HepG2 (cell line): ENCODE results near the gene KIAA1958. TPM values are rescaled to one million over a fixed set of nuclear protein-coding genes. Genes with fewer than 3 reads are reported as not detected.

ENCODE experiments used
- ATAC-seq: fragments of 200-7000 bp; cut with Tn5 transposase; 3 replicates; pipeline ENCODE4 v1.9.1; 2020; ENCODE audit warnings: mild to moderate bottlenecking, moderate library complexity
- BruUV-seq: library from RNA; stranded (reverse); fragments of 400-500 nt; replicated peaks from 2 replicates; lab custom pipeline; 2021; lab: Mats Ljungman, UMichigan
- CTCF ChIA-PET: fragments of 300-600 bp; formaldehyde crosslinking; extraction: SDS; loops from one replicate; lab custom pipeline; 2021; ENCODE audit warnings: low total read pairs, inconsistent platforms, low intra/inter-chr PET ratio; lab: Yijun Ruan, JAX
- POLR2A ChIA-PET: fragments of 350-600 bp; sonication (Branson Sonifier 250); formaldehyde crosslinking; loops from one replicate; lab custom pipeline; 2020; ENCODE audit warnings: antibody characterized with exemption, inconsistent platforms; lab: Yijun Ruan, JAX
- DNase-seq: peaks from one replicate; pipeline ENCODE4 v3.0.0-alpha.2; 2015; ENCODE audit warnings: low spot score
- FAIRE-seq: peaks from 3 replicates; lab custom pipeline; 2011; peaks lifted over from hg19 to GRCh38; lab: Jason Lieb, UNC
- H2AFZ ChIP-seq: one replicate; pipeline ENCODE4 v1.6.1; 2011; ENCODE audit warnings: low read length, inconsistent platforms
- H3K27ac ChIP-seq: fragments of 300-600 bp; 3 replicates; pipeline ENCODE4 v1.8.0; 2011; ENCODE audit warnings: mixed run types, mild to moderate bottlenecking, mixed read lengths, low read length, inconsistent platforms; ENCODE audit not compliant: insufficient read depth; ENCODE audit errors: extremely low read length
- H3K27me3 ChIP-seq, 2 experiments: fragments of 200-600 bp in 1 of 2; 2 replicates in 1 of 2; 3 replicates in 1 of 2; pipeline versions ENCODE4 v1.6.0 to v1.8.0; 2011; ENCODE audit warnings: low read length in 2 of 2, mild to moderate bottlenecking in 2 of 2, moderate library complexity in 2 of 2, inconsistent platforms in 1 of 2; ENCODE audit not compliant: insufficient read depth in 2 of 2, control insufficient read depth in 1 of 2
- H3K36me3 ChIP-seq, 2 experiments: fragments of 200-600 bp in 1 of 2; replicated peaks in 1 of 2; 2 replicates in 1 of 2; 3 replicates in 1 of 2; pipeline versions ENCODE4 v1.5.1 to v1.8.0; 2011; ENCODE audit warnings: low read length in 2 of 2, inconsistent platforms in 1 of 2; ENCODE audit not compliant: insufficient read depth in 2 of 2, control insufficient read depth in 1 of 2
- H3K4me1 ChIP-seq: 2 replicates; pipeline ENCODE4 v1.5.1; 2012; ENCODE audit warnings: low read length, inconsistent platforms; ENCODE audit not compliant: insufficient read depth
- H3K4me2 ChIP-seq: 2 replicates; pipeline ENCODE4 v1.6.0; 2011; ENCODE audit warnings: low read depth, low read length, inconsistent platforms
- H3K4me3 ChIP-seq, 3 experiments: fragments of 200-600 bp in 1 of 3; sonication (generic), shearing (Covaris generic) in 1 of 3; replicated peaks in 1 of 3; 2 replicates each; pipeline ENCODE4 v1.5.1; 2011 to 2016; ENCODE audit warnings: low read length in 3 of 3, inconsistent platforms in 2 of 3, low read depth in 2 of 3, mild to moderate bottlenecking in 2 of 3, control low read depth in 1 of 3, mixed read lengths in 1 of 3; ENCODE audit not compliant: insufficient read depth in 1 of 3
- H3K79me2 ChIP-seq: one replicate; pipeline ENCODE4 v1.6.1; 2011; ENCODE audit warnings: low read length, inconsistent platforms; ENCODE audit not compliant: insufficient read depth
- H3K9ac ChIP-seq: 2 replicates; pipeline ENCODE4 v1.6.0; 2011; ENCODE audit warnings: mild to moderate bottlenecking, low read depth, low read length, inconsistent platforms; ENCODE audit not compliant: insufficient read depth
- H3K9me3 ChIP-seq: 2 replicates; pipeline ENCODE4 v1.5.1; 2012; ENCODE audit warnings: mild to moderate bottlenecking, low read length
- H4K20me1 ChIP-seq: 2 replicates; pipeline ENCODE4 v1.6.0; 2011; ENCODE audit warnings: inconsistent platforms, mild to moderate bottlenecking, low read length, moderate library complexity; ENCODE audit not compliant: insufficient read depth
- HOXA5 ChIP-seq: sonication (generic); formaldehyde crosslinking; IDR thresholded peaks from 2 replicates; pipeline ENCODE4 v1.4.0; 2020; ENCODE audit warnings: missing genetic modification reagents
- IRF1 ChIP-seq: sonication (generic); formaldehyde crosslinking; IDR thresholded peaks from 2 replicates; pipeline ENCODE4 v1.4.0; 2020; ENCODE audit warnings: low read depth, mild to moderate bottlenecking, missing genetic modification reagents
- MIER2 ChIP-seq: IDR thresholded peaks from 2 replicates; pipeline ENCODE4 v1.6.1; 2016; ENCODE audit warnings: missing biosample characterization, missing genetic modification reagents
- MTF2 ChIP-seq: sonication (generic); formaldehyde crosslinking; IDR thresholded peaks from 2 replicates; pipeline ENCODE4 v1.5.0; 2020; ENCODE audit warnings: missing genetic modification reagents, borderline replicate concordance
- RBM39 ChIP-seq: fragments of 200-400 bp; formaldehyde crosslinking; IDR thresholded peaks from one replicate; pipeline ENCODE4 v1.6.1; 2018; ENCODE audit warnings: antibody characterized with exemption, mild to moderate bottlenecking, low read depth, low read length; ENCODE audit not compliant: poor library complexity, severe bottlenecking
- SATB2 ChIP-seq: sonication (generic); formaldehyde crosslinking; IDR thresholded peaks from 2 replicates; pipeline ENCODE4 v1.5.0; 2020; ENCODE audit warnings: missing genetic modification reagents
- SOX5 ChIP-seq: IDR thresholded peaks from 2 replicates; pipeline ENCODE4 v1.6.1; 2016; ENCODE audit warnings: borderline replicate concordance
- TP53 ChIP-seq: sonication (generic); formaldehyde crosslinking; conservative IDR thresholded peaks from 2 replicates; pipeline ENCODE4 v1.4.0; 2020; ENCODE audit warnings: missing genetic modification reagents
- ZBTB42 ChIP-seq: sonication (generic); formaldehyde crosslinking; IDR thresholded peaks from 2 replicates; pipeline ENCODE4 v1.5.0; 2020; ENCODE audit warnings: mild to moderate bottlenecking, missing genetic modification reagents
- ZNF142 ChIP-seq: sonication (generic); formaldehyde crosslinking; IDR thresholded peaks from 2 replicates; pipeline ENCODE4 v1.4.0; 2020; ENCODE audit warnings: missing genetic modification reagents
- ZNF264 ChIP-seq: sonication (generic); formaldehyde crosslinking; IDR thresholded peaks from 2 replicates; pipeline ENCODE4 v1.4.0; 2020; ENCODE audit warnings: missing genetic modification reagents
- WGBS: methylation state at CpG from one replicate; pipeline ENCODE4 v1.1.6; 2017; ENCODE audit warnings: low lambda C conversion rate; 5-methylcytosine and 5-hydroxymethylcytosine counted together
- in situ Hi-C: cut with HindIII; loops from 2 replicates; pipeline ENCODE4 v1.10.0; 2017; ENCODE audit warnings: low pct_unique_long_range_greater_than_20kb; ENCODE audit not compliant: extremely low pct_ligation_motif_present
- intact Hi-C: fragments of 100-400 bp; cut with micrococcal nuclease; formaldehyde crosslinking; loops from one replicate; pipeline ENCODE4 v1.10.0; 2022; ENCODE audit not compliant: unreplicated experiment
- polyA plus RNA-seq, 8 experiments: library from polyadenylated mRNA; depleted of rRNA in 3 of 8; stranded (reverse) in 7 of 8; unstranded in 1 of 8; fragments of >200 nt; fragmentation: Illumina TruSeq in 4 of 8; extraction: Trizol in 4 of 8; gene quantifications; 2 replicates each; pipeline versions ENCODE4 v1.2.1 to v1.2.3, GENCODE V29; 2011 to 2016; ENCODE audit warnings: low read depth in 4 of 8, missing spikeins in 1 of 8, mixed read lengths in 1 of 8; ENCODE audit not compliant: insufficient read depth in 1 of 8
- total RNA-seq, 5 experiments: library from RNA; depleted of rRNA; stranded (reverse); fragments of >200 nt; fragmentation: Illumina TruSeq; extraction: Trizol; gene quantifications; 2 replicates each; pipeline ENCODE4 v1.2.3, GENCODE V29; 2016; ENCODE audit warnings: low read depth in 1 of 5
- TF ChIP-seq, protein P1 (sequence below): sonication (generic); formaldehyde crosslinking; IDR thresholded peaks from 2 replicates; pipeline ENCODE4 v1.4.0; 2020; ENCODE audit warnings: mild to moderate bottlenecking, missing genetic modification reagents, borderline replicate concordance

The KIAA1958 gene
- total and polyA plus RNA-seq, 2 of the 13 experiments (the other 11 are each of a cell fraction or from before 2014, with no cell fraction given): 8.5 to 10.3 TPM

- FAIRE-seq: no peak
Measured at GRCh38 chr9:112439171-112439570, 47.5 kb upstream of the KIAA1958 start.

GRCh38 chr9:112439825-112440224 is 46.8 kb upstream of the KIAA1958 start:
- Histone ChIP-seq H3K4me2 (no peak overlapping the region), H3K27me3 (no peaks in the 10 kb centered on the region), H3K9me3 (no peaks in the 10 kb centered on the region), H3K4me3 (no peak overlapping the region), H3K27ac (no peak overlapping the region), H3K9ac (no peak overlapping the region), H3K36me3 (peaks cover 7 to 24% of the 10 kb centered on the region in 2 experiments), H2AFZ (no peak overlapping the region), H3K4me1 (peaks cover 10% of the 10 kb centered on the region; the same call in 1 of the 2 replicates), H4K20me1 (no peaks in the 10 kb centered on the region), H3K79me2 (peaks cover 4% of the 10 kb centered on the region)
- in situ Hi-C loops: no loop called here
- ChIA-PET POLR2A (no interaction called here), CTCF (no interaction called here)
- intact Hi-C loops: loop anchor here (5.0 to 10.0 kb wide), 2 partner anchors 272 to 355 kb away; no protein-coding TSS in a partner anchor
- FAIRE-seq (no peak), ATAC-seq (no peak), DNase-seq (no peak)
- 98% methylated on average over 2 of the region's 2 CpGs for WGBS
- no TSS peak for BruUV-seq
- TF ChIP-seq ZNF142 (CRISPR knock-in tag) (no peak), IRF1 (CRISPR knock-in tag) (no peak), ZBTB42 (CRISPR knock-in tag) (no peak)

More at GRCh38 chr9:112439171-112439570, 47.5 kb upstream of the KIAA1958 start:
- Histone ChIP-seq H4K20me1 (no peaks in the 10 kb centered on the region), H3K4me2 (no peak overlapping the region), H2AFZ (no peak overlapping the region), H3K27ac (no peak overlapping the region), H3K9ac (no peak overlapping the region), H3K79me2 (peaks cover 4% of the 10 kb centered on the region), H3K9me3 (no peaks in the 10 kb centered on the region), H3K4me3 (no peak overlapping the region), H3K4me1 (peaks cover 10% of the 10 kb centered on the region; the same call in 1 of the 2 replicates), H3K27me3 (no peaks in the 10 kb centered on the region), H3K36me3 (peaks cover 7 to 26% of the 10 kb centered on the region in 2 experiments; a peak in 4 of 5 replicates)
- DNase-seq: no peak
- TF ChIP-seq, protein P1, sequence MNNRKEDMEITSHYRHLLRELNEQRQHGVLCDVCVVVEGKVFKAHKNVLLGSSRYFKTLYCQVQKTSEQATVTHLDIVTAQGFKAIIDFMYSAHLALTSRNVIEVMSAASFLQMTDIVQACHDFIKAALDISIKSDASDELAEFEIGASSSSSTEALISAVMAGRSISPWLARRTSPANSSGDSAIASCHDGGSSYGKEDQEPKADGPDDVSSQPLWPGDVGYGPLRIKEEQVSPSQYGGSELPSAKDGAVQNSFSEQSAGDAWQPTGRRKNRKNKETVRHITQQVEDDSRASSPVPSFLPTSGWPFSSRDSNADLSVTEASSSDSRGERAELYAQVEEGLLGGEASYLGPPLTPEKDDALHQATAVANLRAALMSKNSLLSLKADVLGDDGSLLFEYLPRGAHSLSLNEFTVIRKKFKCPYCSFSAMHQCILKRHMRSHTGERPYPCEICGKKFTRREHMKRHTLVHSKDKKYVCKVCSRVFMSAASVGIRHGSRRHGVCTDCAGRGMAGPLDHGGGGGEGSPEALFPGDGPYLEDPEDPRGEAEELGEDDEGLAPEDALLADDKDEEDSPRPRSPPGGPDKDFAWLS: no peak
- TF ChIP-seq HOXA5 (CRISPR knock-in tag) (no peak), SATB2 (no peak), MTF2 (CRISPR knock-in tag) (no peak), TP53 (CRISPR knock-in tag) (no peak), RBM39 (no peak), MIER2 (CRISPR knock-in tag) (no peak), ZNF264 (CRISPR knock-in tag) (no peak), SOX5 (no peak)
- POLR2A ChIA-PET: no interaction called here
- BruUV-seq: no TSS peak
- in situ Hi-C loops (no loop called here), intact Hi-C loops (no loop called here)
- CTCF ChIA-PET: no interaction called here
- ATAC-seq: no peak
- 96% methylated on average over 2 of the region's 2 CpGs for WGBS
